Neural progenitor cell (in vitro differentiated cells): ENCODE data around the gene FXYD4. TPM values are rescaled to one million over a fixed set of nuclear protein-coding genes. Genes with fewer than 3 reads are reported as not detected.
A peak's percentile ranks its signal among the peaks of the same experiment; 100 is the strongest.

Experiments used
- DNase-seq: peaks from one replicate; pipeline ENCODE4 v3.0.0-alpha.2; 2016; ENCODE audit warnings: low spot score
- H2AFZ ChIP-seq: fragments of 200-600 bp; sonication (generic); replicated peaks from 2 replicates; pipeline ENCODE4 v1.6.1; 2016; ENCODE audit warnings: antibody characterized with exemption
- H3F3A ChIP-seq: fragments of 200-600 bp; sonication (generic); 2 replicates; pipeline ENCODE4 v1.6.1; 2016; ENCODE audit warnings: antibody characterized with exemption, low read depth
- H3K27ac ChIP-seq: fragments of 200-600 bp; sonication (generic); 2 replicates; pipeline ENCODE4 v1.5.1; 2016; ENCODE audit warnings: mild to moderate bottlenecking
- H3K27me3 ChIP-seq: fragments of 200-600 bp; sonication (generic); 2 replicates; pipeline ENCODE4 v1.6.1; 2016; ENCODE audit warnings: mild to moderate bottlenecking, moderate library complexity
- H3K36me3 ChIP-seq: fragments of 200-600 bp; sonication (generic); 2 replicates; pipeline ENCODE4 v1.5.1; 2016
- H3K4me1 ChIP-seq: fragments of 200-600 bp; sonication (generic); 2 replicates; pipeline ENCODE4 v1.6.1; 2016; ENCODE audit warnings: mixed run types
- H3K4me2 ChIP-seq: fragments of 200-600 bp; sonication (generic); 2 replicates; pipeline ENCODE4 v1.6.1; 2016
- H3K4me3 ChIP-seq: fragments of 200-600 bp; sonication (generic); 2 replicates; pipeline ENCODE4 v1.5.1; 2016
- H3K79me2 ChIP-seq: fragments of 200-600 bp; sonication (generic); 2 replicates; pipeline ENCODE4 v1.6.1; 2016; ENCODE audit warnings: low read depth
- H3K9ac ChIP-seq: fragments of 200-600 bp; sonication (generic); 2 replicates; pipeline ENCODE4 v1.6.1; 2016
- H3K9me3 ChIP-seq: fragments of 200-600 bp; sonication (generic); 2 replicates; pipeline ENCODE4 v1.5.1; 2016; ENCODE audit warnings: low read depth
- H4K20me1 ChIP-seq: fragments of 200-600 bp; sonication (generic); 2 replicates; pipeline ENCODE4 v1.6.1; 2016; ENCODE audit warnings: low read depth
- H3K27ac Mint-ChIP-seq: 3 replicates; pipeline ENCODE4 v1.8.0; 2021; ENCODE audit warnings: mixed read lengths
- H3K27me3 Mint-ChIP-seq: 2 replicates; pipeline ENCODE4 v1.8.0; 2022; ENCODE audit warnings: low read depth, mild to moderate bottlenecking, inconsistent platforms, moderate library complexity, mixed read lengths; ENCODE audit not compliant: insufficient read depth
- H3K36me3 Mint-ChIP-seq: 3 replicates; pipeline ENCODE4 v1.8.0; 2021; ENCODE audit warnings: mixed read lengths
- H3K4me1 Mint-ChIP-seq: 3 replicates; pipeline ENCODE4 v1.8.0; 2021; ENCODE audit warnings: mixed read lengths
- H3K4me3 Mint-ChIP-seq: 3 replicates; pipeline ENCODE4 v1.8.0; 2021; ENCODE audit warnings: mild to moderate bottlenecking, moderate library complexity, mixed read lengths
- H3K9me3 Mint-ChIP-seq: 3 replicates; pipeline ENCODE4 v1.8.0; 2020; ENCODE audit warnings: mixed read lengths
- CTCF ChIP-seq: fragments of 200-600 bp; sonication (generic); IDR thresholded peaks from 2 replicates; pipeline ENCODE4 v1.5.1; 2017; ENCODE audit warnings: antibody characterized with exemption, mild to moderate bottlenecking
- EZH2 ChIP-seq: fragments of 200-600 bp; sonication (generic); IDR thresholded peaks from 2 replicates; pipeline ENCODE4 v1.6.1; 2017; ENCODE audit warnings: antibody characterized with exemption, mild to moderate bottlenecking, moderate library complexity
- EZH2phosphoT487 ChIP-seq: fragments of 200-600 bp; sonication (generic); IDR thresholded peaks from 2 replicates; pipeline ENCODE4 v1.6.1; 2017; ENCODE audit warnings: antibody characterized with exemption
- total RNA-seq: library from RNA; depleted of rRNA; stranded (reverse); fragments of >200 nt; gene quantifications from 2 replicates; pipeline ENCODE4 v1.2.3, GENCODE V29; 2015; ENCODE audit warnings: low replicate concordance

FXYD4 gene
- total RNA-seq, 1 donor from 2014 or later, result not detected

GRCh38 chr10:43399320-43400310 lies 28.2 kb downstream of the FXYD4 start:
- Histone ChIP-seq H3K27ac (no peak overlapping the region), H3F3A (peaks cover 80% of the 10 kb centered on the region), H3K27me3 (no peaks in the 10 kb centered on the region), H3K9ac (no peak overlapping the region), H3K36me3 (peaks cover under 1% of the 10 kb centered on the region), H3K4me2 (no peak overlapping the region), H3K9me3 (no peaks in the 10 kb centered on the region), H4K20me1 (peaks cover 90% of the 10 kb centered on the region), H3K79me2 (peaks cover 99% of the 10 kb centered on the region), H3K4me3 (no peak overlapping the region), H2AFZ (no peak overlapping the region), H3K4me1 (peaks cover 49% of the 10 kb centered on the region)
- Mint-ChIP-seq H3K27ac (peak overlapping the region; percentile 51), H3K9me3 (no peaks in the 10 kb centered on the region), H3K27me3 (peaks cover 2% of the 10 kb centered on the region), H3K36me3 (peaks cover 22% of the 10 kb centered on the region), H3K4me1 (peaks cover 68% of the 10 kb centered on the region), H3K4me3 (peak overlapping the region; percentile 0)
- TF ChIP-seq CTCF (no peak), EZH2phosphoT487 (no peak), EZH2 (no peak)
- no peak for DNase-seq

- no peak overlapping the region for H3K9ac ChIP-seq
- H3K27me3 ChIP-seq, result no peaks in the 10 kb centered on the region
- peak; percentile 79 for DNase-seq
- H3K27me3 Mint-ChIP-seq, result no peaks in the 10 kb centered on the region
- TF ChIP-seq CTCF, result no peak
- TF ChIP-seq EZH2, result no peak
- no peak for TF ChIP-seq EZH2phosphoT487
- no peak overlapping the region for H2AFZ ChIP-seq
- H3K9me3 Mint-ChIP-seq, result no peaks in the 10 kb centered on the region
- peaks cover 67% of the 10 kb centered on the region for H3F3A ChIP-seq
- peak overlapping the region; percentile 18 for H3K4me3 ChIP-seq
- no peaks in the 10 kb centered on the region for H3K36me3 ChIP-seq
- peaks cover 12% of the 10 kb centered on the region for H3K36me3 Mint-ChIP-seq
- H3K79me2 ChIP-seq, result peaks cover 99% of the 10 kb centered on the region
- H3K9me3 ChIP-seq, result no peaks in the 10 kb centered on the region
- H4K20me1 ChIP-seq, result peaks cover 91% of the 10 kb centered on the region
- peak overlapping the region; percentile 53 for H3K27ac Mint-ChIP-seq
- peak overlapping the region; percentile 87 for H3K27ac ChIP-seq
- H3K4me2 ChIP-seq, result peak overlapping the region; percentile 65
- peaks cover 50% of the 10 kb centered on the region for H3K4me1 ChIP-seq
- H3K4me1 Mint-ChIP-seq, result peaks cover 62% of the 10 kb centered on the region
- H3K4me3 Mint-ChIP-seq, result no peak overlapping the region
Observed at GRCh38 chr10:43401627-43402026, 30.2 kb downstream of the FXYD4 start.

- H3K4me1 Mint-ChIP-seq, result peaks cover 61% of the 10 kb centered on the region
- H3K9me3 Mint-ChIP-seq, result no peaks in the 10 kb centered on the region
- Histone ChIP-seq H3F3A (peaks cover 62% of the 10 kb centered on the region), H4K20me1 (peaks cover 95% of the 10 kb centered on the region), H3K27me3 (no peaks in the 10 kb centered on the region), H3K27ac (peak overlapping the region; percentile 87), H3K9ac (no peak overlapping the region), H2AFZ (no peak overlapping the region), H3K9me3 (no peaks in the 10 kb centered on the region), H3K36me3 (no peaks in the 10 kb centered on the region), H3K4me3 (peak overlapping the region; percentile 18), H3K4me2 (peak overlapping the region; percentile 65), H3K79me2 (peaks cover 100% of the 10 kb centered on the region), H3K4me1 (peaks cover 50% of the 10 kb centered on the region)
- H3K27me3 Mint-ChIP-seq, result no peaks in the 10 kb centered on the region
- DNase-seq, result no peak
- H3K36me3 Mint-ChIP-seq, result peaks cover 12% of the 10 kb centered on the region
- TF ChIP-seq CTCF, result no peak
- TF ChIP-seq EZH2, result no peak
- no peak for TF ChIP-seq EZH2phosphoT487
- H3K4me3 Mint-ChIP-seq, result no peak overlapping the region
- no peak overlapping the region for H3K27ac Mint-ChIP-seq
Observed at GRCh38 chr10:43402176-43402575, 30.7 kb downstream of the FXYD4 start.
